ENCODE measurements around the gene SLC34A2. TPM values are rescaled to one million over a fixed set of nuclear protein-coding genes. Genes with fewer than 3 reads are reported as not detected.
"Not testable (repeated sequence)": the region's sequence is repeated elsewhere in the genome, so short reads cannot be mapped to it uniquely, and the experiment has no call there.

SLC34A2 gene
- total and polyA plus RNA-seq, 2 donors: 4.9 to 28.4 TPM

GRCh38 chr4:25654031-25654970 lies 1.4 kb upstream of the SLC34A2 start:
- 67% methylated on average over 17 of the region's 17 CpGs for WGBS
- H3K27ac ChIP-seq (ENCODE audit: low read depth in 1 of 2, low read length in 1 of 2): no peak overlapping the region

GRCh38 chr4:25656031-25656430 lies 380 bp downstream of the SLC34A2 start:
- H3K27me3 ChIP-seq (ENCODE audit: control insufficient read depth in 2 of 2, insufficient read depth in 1 of 2, low read length in 1 of 2): peaks cover 11 to 37% of the 10 kb centered on the region in 2 donors
- no peak for DNase-seq (ENCODE audit: low read depth in 6 of 9, low spot score in 9 of 9)
- no peak overlapping the region for H3K27ac ChIP-seq (ENCODE audit: low read depth in 1 of 2, low read length in 1 of 2)
- WGBS: 62% methylated on average over 8 of the region's 8 CpGs
- H3K9me3 ChIP-seq (ENCODE audit: control insufficient read depth in 2 of 2, insufficient read depth in 1 of 2, low read length in 1 of 2): no peaks in the 10 kb centered on the region
- no peaks in the 10 kb centered on the region for H3K36me3 ChIP-seq (ENCODE audit: control insufficient read depth in 2 of 2, insufficient read depth in 2 of 2, low read length in 1 of 2)
- H3K4me1 ChIP-seq (ENCODE audit: control insufficient read depth in 2 of 2, insufficient read depth in 2 of 2, low read length in 2 of 2): peaks cover 0 to 2% of the 10 kb centered on the region in 2 donors
- no peak overlapping the region for H3K4me3 ChIP-seq (ENCODE audit: low read length in 2 of 2)

More at GRCh38 chr4:25654031-25654970, 1.4 kb upstream of the SLC34A2 start:
- Histone ChIP-seq H3K4me1 (ENCODE audit: control insufficient read depth in 2 of 2, insufficient read depth in 2 of 2, low read length in 2 of 2) (peaks cover 0 to 2% of the 10 kb centered on the region in 2 donors), H3K4me3 (ENCODE audit: low read length in 2 of 2) (no peak overlapping the region), H3K9me3 (ENCODE audit: control insufficient read depth in 2 of 2, insufficient read depth in 1 of 2, low read length in 1 of 2) (no peaks in the 10 kb centered on the region), H3K27me3 (ENCODE audit: control insufficient read depth in 2 of 2, insufficient read depth in 1 of 2, low read length in 1 of 2) (peaks cover 11 to 37% of the 10 kb centered on the region in 2 donors), H3K36me3 (ENCODE audit: control insufficient read depth in 2 of 2, insufficient read depth in 2 of 2, low read length in 1 of 2) (no peaks in the 10 kb centered on the region)
- DNase-seq (ENCODE audit: low read depth in 6 of 9, low spot score in 9 of 9): no peak

- Histone ChIP-seq H3K9me3 (ENCODE audit: control insufficient read depth in 2 of 2, insufficient read depth in 1 of 2, low read length in 1 of 2) (no peaks in the 10 kb centered on the region), H3K27ac (ENCODE audit: low read depth in 1 of 2, low read length in 1 of 2) (no peak overlapping the region), H3K4me3 (ENCODE audit: low read length in 2 of 2) (no peak overlapping the region), H3K27me3 (ENCODE audit: control insufficient read depth in 2 of 2, insufficient read depth in 1 of 2, low read length in 1 of 2) (peaks cover 11 to 37% of the 10 kb centered on the region in 2 donors), H3K4me1 (ENCODE audit: control insufficient read depth in 2 of 2, insufficient read depth in 2 of 2, low read length in 2 of 2) (no peaks in the 10 kb centered on the region), H3K36me3 (ENCODE audit: control insufficient read depth in 2 of 2, insufficient read depth in 2 of 2, low read length in 1 of 2) (no peaks in the 10 kb centered on the region)
- WGBS: 87% methylated on average over 3 of the region's 3 CpGs
- no peak for DNase-seq (ENCODE audit: low read depth in 6 of 9, low spot score in 9 of 9)
Measured at GRCh38 chr4:25658357-25658771, 2.7 kb downstream of the SLC34A2 start.

- H3K36me3 ChIP-seq (ENCODE audit: control insufficient read depth in 2 of 2, insufficient read depth in 2 of 2, low read length in 1 of 2): no peaks in the 10 kb centered on the region
- peaks cover 11 to 37% of the 10 kb centered on the region in 2 donors for H3K27me3 ChIP-seq (ENCODE audit: control insufficient read depth in 2 of 2, insufficient read depth in 1 of 2, low read length in 1 of 2)
- 93% methylated on average over 3 of the region's 3 CpGs for WGBS
- no peak overlapping the region for H3K27ac ChIP-seq (ENCODE audit: low read depth in 1 of 2, low read length in 1 of 2)
- no peaks in the 10 kb centered on the region for H3K4me1 ChIP-seq (ENCODE audit: control insufficient read depth in 2 of 2, insufficient read depth in 2 of 2, low read length in 2 of 2)
- DNase-seq (ENCODE audit: low read depth in 6 of 9, low spot score in 9 of 9): no peak
- no peaks in the 10 kb centered on the region for H3K9me3 ChIP-seq (ENCODE audit: control insufficient read depth in 2 of 2, insufficient read depth in 1 of 2, low read length in 1 of 2)
- no peak overlapping the region for H3K4me3 ChIP-seq (ENCODE audit: low read length in 2 of 2)
Measured at GRCh38 chr4:25658777-25659176, 3.1 kb downstream of the SLC34A2 start.

- not testable (repeated sequence) for H3K4me3 ChIP-seq (ENCODE audit: low read length in 2 of 2); H3K27ac ChIP-seq (ENCODE audit: low read depth in 1 of 2, low read length in 1 of 2); H3K36me3 ChIP-seq (ENCODE audit: control insufficient read depth in 2 of 2, insufficient read depth in 2 of 2, low read length in 1 of 2); DNase-seq (ENCODE audit: low read depth in 6 of 9, low spot score in 9 of 9); H3K9me3 ChIP-seq (ENCODE audit: control insufficient read depth in 2 of 2, insufficient read depth in 1 of 2, low read length in 1 of 2); H3K4me1 ChIP-seq (ENCODE audit: control insufficient read depth in 2 of 2, insufficient read depth in 2 of 2, low read length in 2 of 2)
- peaks cover 2 to 11% of the 10 kb centered on the region in 2 donors for H3K27me3 ChIP-seq (ENCODE audit: control insufficient read depth in 2 of 2, insufficient read depth in 1 of 2, low read length in 1 of 2)
- 92% methylated on average over 4 of the region's 4 CpGs for WGBS
Measured at GRCh38 chr4:25661441-25661840, 5.8 kb downstream of the SLC34A2 start.

GRCh38 chr4:25662306-25662705 lies 6.7 kb downstream of the SLC34A2 start:
- H3K4me1 ChIP-seq (ENCODE audit: control insufficient read depth in 2 of 2, insufficient read depth in 2 of 2, low read length in 2 of 2): no peaks in the 10 kb centered on the region
- peaks cover 0 to 3% of the 10 kb centered on the region in 2 donors for H3K27me3 ChIP-seq (ENCODE audit: control insufficient read depth in 2 of 2, insufficient read depth in 1 of 2, low read length in 1 of 2)
- no peak overlapping the region for H3K4me3 ChIP-seq (ENCODE audit: low read length in 2 of 2)
- H3K27ac ChIP-seq (ENCODE audit: low read depth in 1 of 2, low read length in 1 of 2): no peak overlapping the region
- no peaks in the 10 kb centered on the region for H3K9me3 ChIP-seq (ENCODE audit: control insufficient read depth in 2 of 2, insufficient read depth in 1 of 2, low read length in 1 of 2)
- no peak for DNase-seq (ENCODE audit: low read depth in 6 of 9, low spot score in 9 of 9)
- 75% methylated on average over 10 of the region's 10 CpGs for WGBS
- no peaks in the 10 kb centered on the region for H3K36me3 ChIP-seq (ENCODE audit: control insufficient read depth in 2 of 2, insufficient read depth in 2 of 2, low read length in 1 of 2)

GRCh38 chr4:25663781-25664180 lies 8.1 kb downstream of the SLC34A2 start:
- Histone ChIP-seq H3K4me1 (ENCODE audit: control insufficient read depth in 2 of 2, insufficient read depth in 2 of 2, low read length in 2 of 2) (no peaks in the 10 kb centered on the region), H3K27me3 (ENCODE audit: control insufficient read depth in 2 of 2, insufficient read depth in 1 of 2, low read length in 1 of 2) (no peaks in the 10 kb centered on the region), H3K36me3 (ENCODE audit: control insufficient read depth in 2 of 2, insufficient read depth in 2 of 2, low read length in 1 of 2) (no peaks in the 10 kb centered on the region), H3K4me3 (ENCODE audit: low read length in 2 of 2) (no peak overlapping the region), H3K9me3 (ENCODE audit: control insufficient read depth in 2 of 2, insufficient read depth in 1 of 2, low read length in 1 of 2) (no peaks in the 10 kb centered on the region), H3K27ac (ENCODE audit: low read depth in 1 of 2, low read length in 1 of 2) (no peak overlapping the region)
- DNase-seq (ENCODE audit: low read depth in 6 of 9, low spot score in 9 of 9): no peak
- WGBS: 69% methylated on average over 8 of the region's 8 CpGs

GRCh38 chr4:25666031-25666630 lies 10.5 kb downstream of the SLC34A2 start:
- Histone ChIP-seq H3K27ac (ENCODE audit: low read depth in 1 of 2, low read length in 1 of 2) (no peak overlapping the region), H3K4me1 (ENCODE audit: control insufficient read depth in 2 of 2, insufficient read depth in 2 of 2, low read length in 2 of 2) (no peaks in the 10 kb centered on the region), H3K27me3 (ENCODE audit: control insufficient read depth in 2 of 2, insufficient read depth in 1 of 2, low read length in 1 of 2) (no peaks in the 10 kb centered on the region), H3K4me3 (ENCODE audit: low read length in 2 of 2) (no peak overlapping the region), H3K9me3 (ENCODE audit: control insufficient read depth in 2 of 2, insufficient read depth in 1 of 2, low read length in 1 of 2) (no peaks in the 10 kb centered on the region), H3K36me3 (ENCODE audit: control insufficient read depth in 2 of 2, insufficient read depth in 2 of 2, low read length in 1 of 2) (no peaks in the 10 kb centered on the region)
- DNase-seq (ENCODE audit: low read depth in 6 of 9, low spot score in 9 of 9): no peak
- 84% methylated on average over 9 of the region's 9 CpGs for WGBS

GRCh38 chr4:25667931-25668557 lies 12.4 kb downstream of the SLC34A2 start:
- H3K9me3 ChIP-seq (ENCODE audit: control insufficient read depth in 2 of 2, insufficient read depth in 1 of 2, low read length in 1 of 2): no peaks in the 10 kb centered on the region
- no peaks in the 10 kb centered on the region for H3K36me3 ChIP-seq (ENCODE audit: control insufficient read depth in 2 of 2, insufficient read depth in 2 of 2, low read length in 1 of 2)
- WGBS: 93% methylated on average over 15 of the region's 15 CpGs
- H3K4me3 ChIP-seq (ENCODE audit: low read length in 2 of 2): no peak overlapping the region
- no peak for DNase-seq (ENCODE audit: low read depth in 6 of 9, low spot score in 9 of 9)
- H3K27me3 ChIP-seq (ENCODE audit: control insufficient read depth in 2 of 2, insufficient read depth in 1 of 2, low read length in 1 of 2): no peaks in the 10 kb centered on the region
- H3K27ac ChIP-seq (ENCODE audit: low read depth in 1 of 2, low read length in 1 of 2): no peak overlapping the region
- no peaks in the 10 kb centered on the region for H3K4me1 ChIP-seq (ENCODE audit: control insufficient read depth in 2 of 2, insufficient read depth in 2 of 2, low read length in 2 of 2)
